Neural cell (in vitro differentiated cells): ENCODE data around the gene HIVEP3.

Source experiments
- EP300 ChIP-seq: fragments of 450-650 bp; conservative IDR thresholded peaks from 2 replicates; pipeline ENCODE4 v1.6.1; 2014; ENCODE audit warnings: antibody characterized with exemption, mild to moderate bottlenecking, moderate library complexity; ENCODE audit not compliant: poor library complexity, severe bottlenecking
- EZH2 ChIP-seq: fragments of 200-600, 300-800 bp; shearing (Covaris generic), sonication (generic); IDR thresholded peaks from 2 replicates; pipeline ENCODE4 v1.6.1; 2014; ENCODE audit warnings: antibody characterized with exemption, low read length, borderline replicate concordance, mild to moderate bottlenecking; ENCODE audit not compliant: insufficient read depth, poor library complexity, severe bottlenecking
- MXI1 ChIP-seq: fragments of 450-650 bp; conservative IDR thresholded peaks from 2 replicates; pipeline ENCODE4 v1.6.1; 2014; ENCODE audit warnings: antibody characterized with exemption, mild to moderate bottlenecking; ENCODE audit not compliant: poor library complexity, severe bottlenecking
- POLR2AphosphoS5 ChIP-seq: IDR thresholded peaks from 2 replicates; pipeline ENCODE4 v1.6.1; 2012
- RAD21 ChIP-seq: fragments of 450-650 bp; conservative IDR thresholded peaks from 2 replicates; pipeline ENCODE4 v1.6.1; 2014; ENCODE audit warnings: antibody characterized with exemption, mild to moderate bottlenecking, moderate library complexity
- SMC3 ChIP-seq: fragments of 450-650 bp; conservative IDR thresholded peaks from 2 replicates; pipeline ENCODE4 v1.6.1; 2014; ENCODE audit warnings: antibody characterized with exemption, mild to moderate bottlenecking, moderate library complexity; ENCODE audit not compliant: poor library complexity
- TAF1 ChIP-seq: IDR thresholded peaks from 2 replicates; pipeline ENCODE4 v1.6.1; 2012; ENCODE audit warnings: low read depth
- TF ChIP-seq, protein P1 (sequence below): fragments of 450-650 bp; IDR thresholded peaks from 2 replicates; pipeline ENCODE4 v1.5.1; 2014; ENCODE audit warnings: antibody characterized with exemption, mild to moderate bottlenecking, moderate library complexity; ENCODE audit not compliant: poor library complexity, severe bottlenecking
- TF ChIP-seq, protein P2 (sequence below): IDR thresholded peaks from 2 replicates; pipeline ENCODE4 v1.6.1; 2012; ENCODE audit warnings: borderline replicate concordance

DNA sequence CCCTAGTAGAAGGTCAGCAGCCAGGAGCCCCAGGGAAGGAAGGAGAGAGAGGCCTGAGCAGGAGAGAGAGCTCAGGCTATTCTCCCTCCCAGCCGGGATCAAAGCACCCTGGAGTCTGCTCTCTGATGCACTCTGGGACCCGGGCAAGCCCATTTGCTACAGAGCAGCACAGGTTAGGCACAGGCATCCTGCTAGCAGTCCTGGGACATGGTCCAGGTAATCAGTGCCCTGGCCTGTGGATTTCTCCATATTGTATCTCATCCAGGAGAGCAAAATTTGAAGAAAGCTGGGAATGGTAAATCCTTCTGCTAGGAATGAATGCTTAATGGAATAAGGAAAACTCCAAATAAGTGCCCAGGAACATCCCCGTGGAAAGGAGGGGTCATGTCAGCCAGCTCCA lies 130.3 kb downstream of the HIVEP3 start:
- TF ChIP-seq, protein P1, sequence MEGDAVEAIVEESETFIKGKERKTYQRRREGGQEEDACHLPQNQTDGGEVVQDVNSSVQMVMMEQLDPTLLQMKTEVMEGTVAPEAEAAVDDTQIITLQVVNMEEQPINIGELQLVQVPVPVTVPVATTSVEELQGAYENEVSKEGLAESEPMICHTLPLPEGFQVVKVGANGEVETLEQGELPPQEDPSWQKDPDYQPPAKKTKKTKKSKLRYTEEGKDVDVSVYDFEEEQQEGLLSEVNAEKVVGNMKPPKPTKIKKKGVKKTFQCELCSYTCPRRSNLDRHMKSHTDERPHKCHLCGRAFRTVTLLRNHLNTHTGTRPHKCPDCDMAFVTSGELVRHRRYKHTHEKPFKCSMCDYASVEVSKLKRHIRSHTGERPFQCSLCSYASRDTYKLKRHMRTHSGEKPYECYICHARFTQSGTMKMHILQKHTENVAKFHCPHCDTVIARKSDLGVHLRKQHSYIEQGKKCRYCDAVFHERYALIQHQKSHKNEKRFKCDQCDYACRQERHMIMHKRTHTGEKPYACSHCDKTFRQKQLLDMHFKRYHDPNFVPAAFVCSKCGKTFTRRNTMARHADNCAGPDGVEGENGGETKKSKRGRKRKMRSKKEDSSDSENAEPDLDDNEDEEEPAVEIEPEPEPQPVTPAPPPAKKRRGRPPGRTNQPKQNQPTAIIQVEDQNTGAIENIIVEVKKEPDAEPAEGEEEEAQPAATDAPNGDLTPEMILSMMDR = no peak
- TF ChIP-seq EZH2 = no peak
- TF ChIP-seq, protein P2, sequence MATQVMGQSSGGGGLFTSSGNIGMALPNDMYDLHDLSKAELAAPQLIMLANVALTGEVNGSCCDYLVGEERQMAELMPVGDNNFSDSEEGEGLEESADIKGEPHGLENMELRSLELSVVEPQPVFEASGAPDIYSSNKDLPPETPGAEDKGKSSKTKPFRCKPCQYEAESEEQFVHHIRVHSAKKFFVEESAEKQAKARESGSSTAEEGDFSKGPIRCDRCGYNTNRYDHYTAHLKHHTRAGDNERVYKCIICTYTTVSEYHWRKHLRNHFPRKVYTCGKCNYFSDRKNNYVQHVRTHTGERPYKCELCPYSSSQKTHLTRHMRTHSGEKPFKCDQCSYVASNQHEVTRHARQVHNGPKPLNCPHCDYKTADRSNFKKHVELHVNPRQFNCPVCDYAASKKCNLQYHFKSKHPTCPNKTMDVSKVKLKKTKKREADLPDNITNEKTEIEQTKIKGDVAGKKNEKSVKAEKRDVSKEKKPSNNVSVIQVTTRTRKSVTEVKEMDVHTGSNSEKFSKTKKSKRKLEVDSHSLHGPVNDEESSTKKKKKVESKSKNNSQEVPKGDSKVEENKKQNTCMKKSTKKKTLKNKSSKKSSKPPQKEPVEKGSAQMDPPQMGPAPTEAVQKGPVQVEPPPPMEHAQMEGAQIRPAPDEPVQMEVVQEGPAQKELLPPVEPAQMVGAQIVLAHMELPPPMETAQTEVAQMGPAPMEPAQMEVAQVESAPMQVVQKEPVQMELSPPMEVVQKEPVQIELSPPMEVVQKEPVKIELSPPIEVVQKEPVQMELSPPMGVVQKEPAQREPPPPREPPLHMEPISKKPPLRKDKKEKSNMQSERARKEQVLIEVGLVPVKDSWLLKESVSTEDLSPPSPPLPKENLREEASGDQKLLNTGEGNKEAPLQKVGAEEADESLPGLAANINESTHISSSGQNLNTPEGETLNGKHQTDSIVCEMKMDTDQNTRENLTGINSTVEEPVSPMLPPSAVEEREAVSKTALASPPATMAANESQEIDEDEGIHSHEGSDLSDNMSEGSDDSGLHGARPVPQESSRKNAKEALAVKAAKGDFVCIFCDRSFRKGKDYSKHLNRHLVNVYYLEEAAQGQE = no peak
- TF ChIP-seq POLR2AphosphoS5 = no peak
- TF ChIP-seq TAF1 = no peak
- no peak for TF ChIP-seq RAD21
- TF ChIP-seq EP300 = no peak
- no peak for TF ChIP-seq SMC3
- TF ChIP-seq MXI1 = no peak
